ENCODE measurements around the gene NEDD4L. TPM values are rescaled to one million over a fixed set of nuclear protein-coding genes. Genes with fewer than 3 reads are reported as not detected.
A peak's percentile ranks its signal among the peaks of the same experiment; 100 is the strongest.

Gene NEDD4L
- total RNA-seq, 1 donor from 2014 or later: 93.9 TPM

GRCh38 chr18:58287353-58288274, 243.6 kb downstream of the NEDD4L start:
- Mint-ChIP-seq H3K36me3 (ENCODE audit: low read depth, unreplicated experiment) (peaks cover 3% of the 10 kb centered on the region), H3K27me3 (ENCODE audit: low read depth, unreplicated experiment) (no peaks in the 10 kb centered on the region), H3K27ac (ENCODE audit: unreplicated experiment) (peak overlapping the region; percentile 28), H3K4me1 (ENCODE audit: low read depth, unreplicated experiment) (peaks cover 53% of the 10 kb centered on the region), H3K9me3 (ENCODE audit: unreplicated experiment) (no peaks in the 10 kb centered on the region), H3K4me3 (ENCODE audit: unreplicated experiment) (no peak overlapping the region)
- Histone ChIP-seq H3K4me2 (ENCODE audit: low read length) (peak overlapping the region; percentile 27), H3K27me3 (ENCODE audit: insufficient read depth, low read length) (no peaks in the 10 kb centered on the region), H2AFZ (ENCODE audit: low read depth, low read length) (no peak overlapping the region), H4K20me1 (ENCODE audit: insufficient read depth, low read length) (peaks cover 74% of the 10 kb centered on the region), H3K9me3 (ENCODE audit: insufficient read depth, low read depth, low read length) (no peaks in the 10 kb centered on the region), H3K27ac (ENCODE audit: low read depth, low read length) (no peak overlapping the region), H3K79me2 (ENCODE audit: insufficient read depth, low read length) (peaks cover 66% of the 10 kb centered on the region), H3K4me3 (ENCODE audit: insufficient read depth, low read depth, low read length) (no peak overlapping the region), H3K36me3 (ENCODE audit: insufficient read depth, low read length) (no peaks in the 10 kb centered on the region), H3K4me1 (ENCODE audit: insufficient read depth, low read length) (peaks cover 37% of the 10 kb centered on the region), H3K9ac (ENCODE audit: low read length) (no peak overlapping the region)
- TF ChIP-seq CTCF (IDR thresholded peaks at IDR 0.05; ENCODE audit: insufficient read depth, low read depth, low read length) (no peak), EZH2 (IDR thresholded peaks at IDR 0.05; ENCODE audit: insufficient read depth, low read length) (no peak)
- no peak for DNase-seq (ENCODE audit: low read depth)
- FAIRE-seq: no peak

- TF ChIP-seq CTCF (IDR thresholded peaks at IDR 0.05; ENCODE audit: insufficient read depth, low read depth, low read length): no peak
- no peak for TF ChIP-seq EZH2 (IDR thresholded peaks at IDR 0.05; ENCODE audit: insufficient read depth, low read length)
- H3K9me3 Mint-ChIP-seq (ENCODE audit: unreplicated experiment): no peaks in the 10 kb centered on the region
- no peaks in the 10 kb centered on the region for H3K27me3 Mint-ChIP-seq (ENCODE audit: low read depth, unreplicated experiment)
- no peak overlapping the region for H3K4me3 ChIP-seq (ENCODE audit: insufficient read depth, low read depth, low read length)
- H3K4me2 ChIP-seq (ENCODE audit: low read length): peak overlapping the region; percentile 12
- no peak overlapping the region for H2AFZ ChIP-seq (ENCODE audit: low read depth, low read length)
- H4K20me1 ChIP-seq (ENCODE audit: insufficient read depth, low read length): peaks cover 63% of the 10 kb centered on the region
- DNase-seq (ENCODE audit: low read depth) (peak; percentile 74), FAIRE-seq (no peak)
- no peaks in the 10 kb centered on the region for H3K27me3 ChIP-seq (ENCODE audit: insufficient read depth, low read length)
- H3K9me3 ChIP-seq (ENCODE audit: insufficient read depth, low read depth, low read length): no peaks in the 10 kb centered on the region
- H3K27ac ChIP-seq (ENCODE audit: low read depth, low read length): peak overlapping the region; percentile 50
- H3K27ac Mint-ChIP-seq (ENCODE audit: unreplicated experiment): peak overlapping the region; percentile 75
- peaks cover 53% of the 10 kb centered on the region for H3K4me1 Mint-ChIP-seq (ENCODE audit: low read depth, unreplicated experiment)
- no peak overlapping the region for H3K4me3 Mint-ChIP-seq (ENCODE audit: unreplicated experiment)
- H3K4me1 ChIP-seq (ENCODE audit: insufficient read depth, low read length): peaks cover 37% of the 10 kb centered on the region
- no peaks in the 10 kb centered on the region for H3K36me3 ChIP-seq (ENCODE audit: insufficient read depth, low read length)
- H3K36me3 Mint-ChIP-seq (ENCODE audit: low read depth, unreplicated experiment): peaks cover 2% of the 10 kb centered on the region
- peaks cover 65% of the 10 kb centered on the region for H3K79me2 ChIP-seq (ENCODE audit: insufficient read depth, low read length)
- H3K9ac ChIP-seq (ENCODE audit: low read length): no peak overlapping the region
Observed at GRCh38 chr18:58288921-58289797, 245.1 kb downstream of the NEDD4L start.
